Left ventricle myocardium inferior (tissue), 1 donor: Measurements from ENCODE around the gene TRRAP. TPM values are rescaled to one million over a fixed set of nuclear protein-coding genes. Genes with fewer than 3 reads are reported as not detected.

Source experiments
- DNase-seq: peaks from one replicate; pipeline ENCODE4 v3.0.0-alpha.2; 2020
- H3K27ac ChIP-seq: fragments of 200-600 bp; replicated peaks from 2 replicates; pipeline ENCODE4 v1.8.0; 2021
- H3K27me3 ChIP-seq: fragments of 200-600 bp; 2 replicates; pipeline ENCODE4 v1.8.0; 2021; ENCODE audit warnings: low read depth
- H3K36me3 ChIP-seq: fragments of 200-600 bp; 2 replicates; pipeline ENCODE4 v1.8.0; 2021
- H3K4me1 ChIP-seq: fragments of 200-600 bp; 2 replicates; pipeline ENCODE4 v1.8.0; 2021
- H3K4me3 ChIP-seq: fragments of 200-600 bp; 2 replicates; pipeline ENCODE4 v1.8.0; 2021; ENCODE audit warnings: mild to moderate bottlenecking, moderate library complexity
- H3K9me3 ChIP-seq: fragments of 200-600 bp; replicated peaks from 2 replicates; pipeline ENCODE4 v1.8.0; 2021
- CTCF ChIP-seq: fragments of 200-600 bp; IDR thresholded peaks from 2 replicates; pipeline ENCODE4 v1.8.0; 2021; ENCODE audit warnings: antibody characterized with exemption, mild to moderate bottlenecking, borderline replicate concordance
- intact Hi-C: fragments of 100-400 bp; cut with micrococcal nuclease; formaldehyde crosslinking; loops from one replicate; pipeline ENCODE4 v1.11.0; 2022
- total RNA-seq: library from RNA; stranded (reverse); fragmentation: NEBNext Ultra II Directional; extraction: Animal tissue kit (Norgen Biotek cat#: 25700); gene quantifications from one replicate; pipeline ENCODE4 v1.2.1, GENCODE V29; 2021
- donor health status: DM: no; HTN: yes; CAD: no; lungs with severe emphysema.

The TRRAP gene
- total RNA-seq, 1 donor from 2014 or later, result 15.5 TPM

GRCh38 chr7:98927125-98927524 is 48.8 kb downstream of the TRRAP start:
- intact Hi-C loops, result no loop called here
- H3K36me3 ChIP-seq, result peaks cover 100% of the 10 kb centered on the region
- no peaks in the 10 kb centered on the region for H3K27me3 ChIP-seq
- H3K27ac ChIP-seq, result no peak overlapping the region
- no peak overlapping the region for H3K4me3 ChIP-seq
- no peaks in the 10 kb centered on the region for H3K4me1 ChIP-seq
- no peaks in the 10 kb centered on the region for H3K9me3 ChIP-seq
- no peak for TF ChIP-seq CTCF
- no peak for DNase-seq

- no peak for DNase-seq
- H3K4me3 ChIP-seq, result no peak overlapping the region
- no peak for TF ChIP-seq CTCF
- H3K9me3 ChIP-seq, result no peaks in the 10 kb centered on the region
- no peaks in the 10 kb centered on the region for H3K27me3 ChIP-seq
- H3K27ac ChIP-seq, result no peak overlapping the region
- intact Hi-C loops, result no loop called here
- H3K4me1 ChIP-seq, result no peaks in the 10 kb centered on the region
- peaks cover 100% of the 10 kb centered on the region for H3K36me3 ChIP-seq
Observed at GRCh38 chr7:98930464-98930863, 52.1 kb downstream of the TRRAP start.

- no peak for TF ChIP-seq CTCF
- DNase-seq, result no peak
- H3K36me3 ChIP-seq, result peaks cover 100% of the 10 kb centered on the region
- H3K27me3 ChIP-seq, result no peaks in the 10 kb centered on the region
- H3K27ac ChIP-seq, result no peak overlapping the region
- H3K4me3 ChIP-seq, result no peak overlapping the region
- H3K9me3 ChIP-seq, result no peaks in the 10 kb centered on the region
- H3K4me1 ChIP-seq, result peaks cover under 1% of the 10 kb centered on the region
- intact Hi-C loops, result no loop called here
Observed at GRCh38 chr7:98930921-98931320, 52.6 kb downstream of the TRRAP start.

GRCh38 chr7:98933321-98933720 is 55.0 kb downstream of the TRRAP start:
- intact Hi-C loops, result no loop called here
- no peaks in the 10 kb centered on the region for H3K27me3 ChIP-seq
- no peak overlapping the region for H3K4me3 ChIP-seq
- DNase-seq, result no peak
- peaks cover 4% of the 10 kb centered on the region for H3K4me1 ChIP-seq
- H3K9me3 ChIP-seq, result no peaks in the 10 kb centered on the region
- no peak overlapping the region for H3K27ac ChIP-seq
- TF ChIP-seq CTCF, result no peak
- H3K36me3 ChIP-seq, result peaks cover 100% of the 10 kb centered on the region

GRCh38 chr7:98934267-98934666 is 55.9 kb downstream of the TRRAP start:
- no peaks in the 10 kb centered on the region for H3K9me3 ChIP-seq
- no peak for DNase-seq
- no peak overlapping the region for H3K4me3 ChIP-seq
- no peaks in the 10 kb centered on the region for H3K27me3 ChIP-seq
- peaks cover 100% of the 10 kb centered on the region for H3K36me3 ChIP-seq
- intact Hi-C loops, result no loop called here
- no peak overlapping the region for H3K27ac ChIP-seq
- no peak for TF ChIP-seq CTCF
- peaks cover 4% of the 10 kb centered on the region for H3K4me1 ChIP-seq

- H3K9me3 ChIP-seq, result no peaks in the 10 kb centered on the region
- peaks cover 100% of the 10 kb centered on the region for H3K36me3 ChIP-seq
- DNase-seq, result no peak
Observed at GRCh38 chr7:98935811-98936210, 57.5 kb downstream of the TRRAP start.

More at GRCh38 chr7:98935811-98936210, 57.5 kb downstream of the TRRAP start:
- peaks cover 18% of the 10 kb centered on the region for H3K4me1 ChIP-seq
- no peak for TF ChIP-seq CTCF
- H3K4me3 ChIP-seq, result no peak overlapping the region
- intact Hi-C loops, result no loop called here
- H3K27ac ChIP-seq, result no peak overlapping the region
- H3K27me3 ChIP-seq, result no peaks in the 10 kb centered on the region
